ENCODE results near the gene SORBS1.
A peak's percentile ranks its signal among the peaks of the same experiment; 100 is the strongest.

Gene SORBS1

DNA sequence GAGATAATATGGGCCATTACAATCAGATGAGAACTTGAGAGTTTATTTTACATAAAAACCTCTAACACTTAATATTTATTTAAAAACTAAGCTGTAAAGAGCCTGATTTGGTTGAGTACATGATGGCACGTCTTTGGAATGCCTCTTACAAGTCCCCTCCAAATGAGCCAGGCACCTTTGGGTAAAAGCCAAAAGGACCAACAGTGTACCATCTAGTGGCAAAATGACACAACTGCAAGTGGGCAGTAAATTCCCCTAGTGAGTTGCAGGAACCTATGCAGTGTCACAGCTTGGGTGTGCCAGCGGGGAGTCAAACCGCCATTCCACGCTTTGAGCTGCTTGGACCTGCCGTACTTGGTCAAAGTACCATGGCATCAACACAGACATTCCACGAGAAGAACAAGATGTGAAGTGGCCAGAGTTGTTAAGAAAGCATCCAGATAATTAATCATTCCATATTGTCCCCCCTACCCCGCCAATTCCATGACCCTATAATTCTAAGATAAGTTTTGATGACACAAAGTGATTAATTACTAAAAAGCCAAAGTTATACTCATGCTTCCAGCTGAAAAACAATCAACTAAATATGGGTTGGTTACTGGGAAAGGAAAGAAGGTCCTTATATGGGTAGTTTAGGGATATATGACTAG is 115.2 kb downstream of the SORBS1 start:
- Histone ChIP-seq H3K4me3 (ENCODE audit: severe bottlenecking) (no peak overlapping the region), H3K9me3 (ENCODE audit: severe bottlenecking) (no peaks in the 10 kb centered on the region), H3K36me3 (ENCODE audit: low read depth) (no peaks in the 10 kb centered on the region), H3K27me3 (ENCODE audit: insufficient read depth, poor library complexity, severe bottlenecking) (no peaks in the 10 kb centered on the region), H3K27ac (ENCODE audit: poor library complexity, severe bottlenecking) (peak overlapping the region; percentile 41), H3K4me1 (ENCODE audit: insufficient read depth, poor library complexity, severe bottlenecking) (peaks cover 9% of the 10 kb centered on the region)
- TF ChIP-seq, protein P1, sequence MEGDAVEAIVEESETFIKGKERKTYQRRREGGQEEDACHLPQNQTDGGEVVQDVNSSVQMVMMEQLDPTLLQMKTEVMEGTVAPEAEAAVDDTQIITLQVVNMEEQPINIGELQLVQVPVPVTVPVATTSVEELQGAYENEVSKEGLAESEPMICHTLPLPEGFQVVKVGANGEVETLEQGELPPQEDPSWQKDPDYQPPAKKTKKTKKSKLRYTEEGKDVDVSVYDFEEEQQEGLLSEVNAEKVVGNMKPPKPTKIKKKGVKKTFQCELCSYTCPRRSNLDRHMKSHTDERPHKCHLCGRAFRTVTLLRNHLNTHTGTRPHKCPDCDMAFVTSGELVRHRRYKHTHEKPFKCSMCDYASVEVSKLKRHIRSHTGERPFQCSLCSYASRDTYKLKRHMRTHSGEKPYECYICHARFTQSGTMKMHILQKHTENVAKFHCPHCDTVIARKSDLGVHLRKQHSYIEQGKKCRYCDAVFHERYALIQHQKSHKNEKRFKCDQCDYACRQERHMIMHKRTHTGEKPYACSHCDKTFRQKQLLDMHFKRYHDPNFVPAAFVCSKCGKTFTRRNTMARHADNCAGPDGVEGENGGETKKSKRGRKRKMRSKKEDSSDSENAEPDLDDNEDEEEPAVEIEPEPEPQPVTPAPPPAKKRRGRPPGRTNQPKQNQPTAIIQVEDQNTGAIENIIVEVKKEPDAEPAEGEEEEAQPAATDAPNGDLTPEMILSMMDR (IDR thresholded peaks at IDR 0.05; ENCODE audit: poor library complexity, severe bottlenecking), result peak; percentile 81
- DNase-seq (ENCODE audit: low spot score), result no peak
- peak; percentile 55 for ATAC-seq (ENCODE audit: low read depth)

DNA sequence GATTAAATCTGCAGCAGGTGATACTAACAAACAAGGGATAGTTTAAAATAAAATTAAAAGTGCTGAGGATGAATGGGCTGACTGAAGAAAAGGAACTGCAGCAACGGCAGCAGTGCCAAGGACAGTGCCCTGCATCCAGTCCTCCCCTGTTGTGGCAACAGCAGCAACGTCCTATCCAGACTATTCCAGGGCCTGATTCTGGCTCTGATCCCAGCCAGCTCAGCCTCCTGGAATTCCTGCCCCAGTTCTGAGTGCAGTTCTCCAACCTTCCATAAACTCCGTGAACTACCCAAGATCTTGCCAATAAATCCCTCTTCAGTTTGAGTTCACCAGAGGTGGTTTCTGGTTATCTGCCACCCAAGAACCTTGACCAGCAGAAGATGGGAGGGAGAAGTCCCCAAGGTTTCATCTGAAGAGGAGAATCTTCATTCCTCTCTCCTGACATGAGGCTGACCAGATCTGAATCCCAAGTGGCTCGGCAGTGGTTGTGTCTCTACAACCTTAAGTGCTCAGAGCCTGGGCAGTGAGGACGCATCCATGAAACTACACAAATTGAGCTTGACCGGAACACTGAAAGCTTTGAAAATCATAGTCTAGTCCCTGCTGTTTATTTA is 115.8 kb downstream of the SORBS1 start:
- H3K9me3 ChIP-seq (ENCODE audit: severe bottlenecking), result no peaks in the 10 kb centered on the region
- peak overlapping the region; percentile 41 for H3K27ac ChIP-seq (ENCODE audit: poor library complexity, severe bottlenecking)
- no peak for DNase-seq (ENCODE audit: low spot score)
- H3K36me3 ChIP-seq (ENCODE audit: low read depth), result no peaks in the 10 kb centered on the region
- H3K4me1 ChIP-seq (ENCODE audit: insufficient read depth, poor library complexity, severe bottlenecking), result peaks cover 9% of the 10 kb centered on the region
- peak; percentile 98 for ATAC-seq (ENCODE audit: low read depth)
- TF ChIP-seq, protein P1 (IDR thresholded peaks at IDR 0.05; ENCODE audit: poor library complexity, severe bottlenecking), result no peak
- no peaks in the 10 kb centered on the region for H3K27me3 ChIP-seq (ENCODE audit: insufficient read depth, poor library complexity, severe bottlenecking)
- no peak overlapping the region for H3K4me3 ChIP-seq (ENCODE audit: severe bottlenecking)

DNA sequence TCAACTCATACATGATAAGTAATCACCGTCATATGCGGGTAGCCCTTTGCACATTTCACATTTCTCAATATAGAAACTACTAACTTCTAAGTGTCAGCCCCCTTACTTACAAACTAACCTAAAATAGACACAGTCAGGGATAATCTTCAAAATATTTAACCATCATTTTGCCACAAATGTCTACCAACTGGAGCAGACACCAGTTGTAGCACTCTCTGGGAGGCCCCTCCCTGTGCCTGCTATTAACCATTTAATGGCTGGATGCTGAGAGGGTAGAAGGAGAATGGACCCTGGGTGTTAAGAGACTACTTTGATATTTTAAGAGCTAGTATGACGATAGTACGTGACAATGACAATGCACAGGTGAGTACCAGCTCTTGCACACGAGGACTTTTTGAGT is 116.4 kb downstream of the SORBS1 start:
- H3K27me3 ChIP-seq (ENCODE audit: insufficient read depth, poor library complexity, severe bottlenecking), result no peaks in the 10 kb centered on the region
- H3K4me3 ChIP-seq (ENCODE audit: severe bottlenecking), result no peak overlapping the region
- H3K9me3 ChIP-seq (ENCODE audit: severe bottlenecking), result no peaks in the 10 kb centered on the region
- peaks cover 9% of the 10 kb centered on the region for H3K4me1 ChIP-seq (ENCODE audit: insufficient read depth, poor library complexity, severe bottlenecking)
- no peaks in the 10 kb centered on the region for H3K36me3 ChIP-seq (ENCODE audit: low read depth)
- DNase-seq (ENCODE audit: low spot score) (no peak), ATAC-seq (ENCODE audit: low read depth) (no peak)
- H3K27ac ChIP-seq (ENCODE audit: poor library complexity, severe bottlenecking), result no peak overlapping the region
- TF ChIP-seq, protein P1 (IDR thresholded peaks at IDR 0.05; ENCODE audit: poor library complexity, severe bottlenecking), result no peak

DNA sequence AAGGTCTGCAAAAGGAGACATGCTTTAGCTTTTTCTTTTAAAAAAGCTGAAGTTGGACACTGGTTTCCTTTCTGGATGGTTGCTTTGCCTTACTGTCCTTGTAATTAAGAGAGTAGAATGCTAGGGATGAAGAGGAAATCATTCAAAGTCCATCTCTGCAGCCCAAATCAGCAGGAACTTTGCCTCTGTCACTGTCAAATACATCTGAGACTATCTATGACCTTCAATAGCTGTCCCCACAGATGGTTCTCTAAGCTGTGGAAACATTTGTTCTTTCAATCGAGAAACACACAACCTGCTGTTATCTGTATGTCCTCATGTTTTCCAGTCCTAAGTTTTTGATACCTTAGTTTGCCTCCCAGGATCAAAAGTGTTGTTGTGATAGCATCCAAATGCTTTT is 117.5 kb downstream of the SORBS1 start:
- ATAC-seq (ENCODE audit: low read depth) (no peak), DNase-seq (ENCODE audit: low spot score) (no peak)
- Histone ChIP-seq H3K27ac (ENCODE audit: poor library complexity, severe bottlenecking) (no peak overlapping the region), H3K9me3 (ENCODE audit: severe bottlenecking) (no peaks in the 10 kb centered on the region), H3K27me3 (ENCODE audit: insufficient read depth, poor library complexity, severe bottlenecking) (no peaks in the 10 kb centered on the region), H3K4me3 (ENCODE audit: severe bottlenecking) (no peak overlapping the region), H3K36me3 (ENCODE audit: low read depth) (no peaks in the 10 kb centered on the region), H3K4me1 (ENCODE audit: insufficient read depth, poor library complexity, severe bottlenecking) (peaks cover 9% of the 10 kb centered on the region)
- TF ChIP-seq, protein P1 (IDR thresholded peaks at IDR 0.05; ENCODE audit: poor library complexity, severe bottlenecking), result no peak

DNA sequence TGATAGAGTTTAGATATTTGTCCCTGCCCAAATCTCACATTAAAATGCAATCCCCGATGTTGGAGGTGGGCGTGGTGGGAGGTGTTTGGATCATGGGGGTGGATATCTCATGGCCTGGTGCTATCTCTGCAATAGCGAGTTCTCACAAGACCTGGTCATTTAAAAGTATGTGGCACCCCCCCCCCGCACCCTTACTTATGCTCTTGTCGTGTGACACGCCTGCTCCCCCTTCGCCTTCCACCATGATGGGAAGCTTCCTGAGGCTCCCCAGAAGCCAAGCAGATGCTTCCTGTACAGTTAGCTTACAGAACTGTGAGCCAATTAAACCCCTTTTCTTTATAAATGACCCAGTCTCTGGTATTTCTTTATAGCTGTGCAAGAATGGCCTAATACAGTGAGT is 118.8 kb downstream of the SORBS1 start:
- H3K9me3 ChIP-seq (ENCODE audit: severe bottlenecking), result no peaks in the 10 kb centered on the region
- DNase-seq (ENCODE audit: low spot score) (no peak), ATAC-seq (ENCODE audit: low read depth) (no peak)
- H3K4me1 ChIP-seq (ENCODE audit: insufficient read depth, poor library complexity, severe bottlenecking), result peaks cover 9% of the 10 kb centered on the region
- H3K36me3 ChIP-seq (ENCODE audit: low read depth), result no peaks in the 10 kb centered on the region
- TF ChIP-seq, protein P1 (IDR thresholded peaks at IDR 0.05; ENCODE audit: poor library complexity, severe bottlenecking), result no peak
- H3K27ac ChIP-seq (ENCODE audit: poor library complexity, severe bottlenecking), result no peak overlapping the region
- no peaks in the 10 kb centered on the region for H3K27me3 ChIP-seq (ENCODE audit: insufficient read depth, poor library complexity, severe bottlenecking)
- no peak overlapping the region for H3K4me3 ChIP-seq (ENCODE audit: severe bottlenecking)

All from RWPE2 (cell line).